HCT116 (cell line): ENCODE measurements around the gene ENTREP1.

Experiments
- CEBPB ChIP-seq: IDR thresholded peaks from 2 replicates; pipeline ENCODE4 v1.6.1; 2012; ENCODE audit warnings: low read depth
- JUND ChIP-seq: IDR thresholded peaks from 2 replicates; pipeline ENCODE4 v1.6.1; 2012
- POLR2A ChIP-seq: IDR thresholded peaks from 2 replicates; pipeline ENCODE4 v1.7.0; 2011; ENCODE audit warnings: borderline replicate concordance; ENCODE audit not compliant: insufficient read depth, insufficient read length; ENCODE audit errors: extremely low read depth
- SIN3A ChIP-seq: IDR thresholded peaks from 2 replicates; pipeline ENCODE4 v1.6.1; 2012; ENCODE audit warnings: low read depth
- SP1 ChIP-seq: IDR thresholded peaks from 2 replicates; pipeline ENCODE4 v1.6.1; 2012; ENCODE audit warnings: low read depth
- SRF ChIP-seq: IDR thresholded peaks from 2 replicates; pipeline ENCODE4 v1.6.1; 2012; ENCODE audit warnings: low read depth
- TF ChIP-seq, protein P1 (sequence below), 3 experiments: fragments of 200-600 bp in 1 of 3; sonication (generic) in 1 of 3; IDR thresholded peaks in 2 of 3; conservative IDR thresholded peaks in 1 of 3; 2 replicates each; pipeline ENCODE4 v1.5.1; 2012 to 2017; ENCODE audit warnings: low read depth in 2 of 3, low read length in 2 of 3, antibody characterized with exemption in 1 of 3, borderline replicate concordance in 1 of 3, control low read depth in 1 of 3, mild to moderate bottlenecking in 1 of 3, mixed read lengths in 1 of 3, mixed run types in 1 of 3, moderate library complexity in 1 of 3; ENCODE audit not compliant: insufficient read depth in 1 of 3
- TF ChIP-seq, protein P2 (sequence below): IDR thresholded peaks from 2 replicates; pipeline ENCODE4 v1.6.1; 2012

DNA sequence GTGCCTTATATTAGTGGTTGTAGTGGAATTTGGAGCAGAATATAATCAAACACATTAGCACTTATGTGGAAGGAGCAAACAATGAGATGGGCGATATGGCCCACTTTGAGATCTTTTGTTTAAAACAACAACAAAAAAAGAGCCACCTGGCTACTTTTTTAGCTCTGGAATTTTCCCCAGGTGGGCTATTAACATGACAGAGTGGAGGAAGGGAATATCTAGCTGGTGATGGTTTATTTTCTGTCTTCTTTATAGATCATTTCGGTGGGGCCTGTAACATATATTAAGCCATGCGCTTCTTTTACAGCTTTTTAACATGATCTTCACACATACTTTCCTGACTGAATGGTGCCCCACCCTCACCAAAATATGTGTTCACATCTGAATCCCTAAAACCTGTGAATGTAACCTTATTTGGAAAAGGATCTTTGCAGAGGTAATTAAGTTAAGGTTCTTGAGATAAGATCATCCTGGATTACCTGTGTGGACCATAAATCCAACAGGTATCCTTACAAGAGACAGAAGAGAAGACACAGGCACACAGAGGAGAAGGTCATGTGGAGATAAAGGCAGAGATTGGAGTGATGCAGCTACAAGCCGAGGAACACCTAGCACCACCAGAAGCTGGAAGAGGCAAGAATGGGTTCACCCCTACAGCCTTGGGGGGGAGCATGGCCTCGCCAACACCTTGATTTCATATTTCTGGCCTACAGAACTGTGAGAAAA is 16.6 kb upstream of the ENTREP1 start:
- TF ChIP-seq POLR2A (no peak), SIN3A (no peak), SP1 (no peak), JUND (no peak), SRF (no peak), CEBPB (no peak)
- TF ChIP-seq, protein P1, sequence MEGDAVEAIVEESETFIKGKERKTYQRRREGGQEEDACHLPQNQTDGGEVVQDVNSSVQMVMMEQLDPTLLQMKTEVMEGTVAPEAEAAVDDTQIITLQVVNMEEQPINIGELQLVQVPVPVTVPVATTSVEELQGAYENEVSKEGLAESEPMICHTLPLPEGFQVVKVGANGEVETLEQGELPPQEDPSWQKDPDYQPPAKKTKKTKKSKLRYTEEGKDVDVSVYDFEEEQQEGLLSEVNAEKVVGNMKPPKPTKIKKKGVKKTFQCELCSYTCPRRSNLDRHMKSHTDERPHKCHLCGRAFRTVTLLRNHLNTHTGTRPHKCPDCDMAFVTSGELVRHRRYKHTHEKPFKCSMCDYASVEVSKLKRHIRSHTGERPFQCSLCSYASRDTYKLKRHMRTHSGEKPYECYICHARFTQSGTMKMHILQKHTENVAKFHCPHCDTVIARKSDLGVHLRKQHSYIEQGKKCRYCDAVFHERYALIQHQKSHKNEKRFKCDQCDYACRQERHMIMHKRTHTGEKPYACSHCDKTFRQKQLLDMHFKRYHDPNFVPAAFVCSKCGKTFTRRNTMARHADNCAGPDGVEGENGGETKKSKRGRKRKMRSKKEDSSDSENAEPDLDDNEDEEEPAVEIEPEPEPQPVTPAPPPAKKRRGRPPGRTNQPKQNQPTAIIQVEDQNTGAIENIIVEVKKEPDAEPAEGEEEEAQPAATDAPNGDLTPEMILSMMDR (IDR thresholded peaks at IDR 0.05 in 2 of 3, conservative IDR thresholded peaks at IDR 0.05 in 1 of 3; ENCODE audit: borderline replicate concordance in 1 of 3, insufficient read depth in 1 of 3, low read depth in 2 of 3, low read length in 2 of 3): no peak
- TF ChIP-seq, protein P2, sequence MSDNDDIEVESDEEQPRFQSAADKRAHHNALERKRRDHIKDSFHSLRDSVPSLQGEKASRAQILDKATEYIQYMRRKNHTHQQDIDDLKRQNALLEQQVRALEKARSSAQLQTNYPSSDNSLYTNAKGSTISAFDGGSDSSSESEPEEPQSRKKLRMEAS: no peak
